GM21576 (cell line): ENCODE results near the gene SEC22B.
"Not testable (repeated sequence)": the region's sequence is repeated elsewhere in the genome, so short reads cannot be mapped to it uniquely, and the experiment has no call there.

Experiments
- ATAC-seq: cut with Tn5 transposase; IDR thresholded peaks from one replicate; pipeline ENCODE4 v1.9.1; 2021; ENCODE audit warnings: mild to moderate bottlenecking, moderate library complexity; ENCODE audit not compliant: unreplicated experiment

The SEC22B gene

DNA sequence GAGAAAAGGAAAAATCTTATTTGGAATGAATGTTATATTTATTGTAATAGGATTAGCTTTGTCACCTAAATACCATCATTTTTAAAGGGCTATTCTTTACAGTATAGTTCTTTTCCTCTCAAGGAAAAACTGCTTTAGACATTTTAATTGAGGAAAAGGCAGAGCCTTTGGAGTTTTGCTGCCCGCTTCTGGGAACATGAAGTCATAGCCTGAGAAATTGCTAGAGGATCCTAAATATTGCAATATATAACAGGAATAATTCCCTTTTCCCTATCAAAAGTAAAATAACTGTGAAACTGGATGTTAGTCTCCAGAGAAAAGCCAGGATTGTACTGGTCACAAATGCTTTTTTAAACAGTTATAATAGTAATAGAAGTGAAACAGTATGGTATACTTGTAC lies 30.5 kb downstream of the SEC22B start:
- not testable (repeated sequence) for ATAC-seq

DNA sequence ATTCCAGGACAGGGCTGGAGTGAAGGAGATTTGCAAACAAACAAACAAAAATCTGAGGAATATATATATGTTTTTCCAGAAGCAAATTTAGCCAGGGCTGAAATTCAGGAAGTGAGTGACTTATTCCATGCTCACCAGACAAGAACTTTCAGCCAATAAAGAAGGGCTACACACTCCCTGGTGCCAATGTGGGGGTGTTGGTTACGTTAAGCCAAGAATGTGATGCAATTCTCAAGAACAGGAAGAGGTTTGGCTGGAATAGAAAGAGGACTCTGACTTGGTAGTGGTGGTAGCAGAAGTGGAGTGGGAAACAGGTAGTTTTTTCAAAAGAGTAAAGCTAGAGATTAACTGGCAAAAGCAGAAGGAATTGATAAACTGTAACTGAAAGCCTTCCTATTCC lies 31.7 kb downstream of the SEC22B start:
- not testable (repeated sequence) for ATAC-seq

DNA sequence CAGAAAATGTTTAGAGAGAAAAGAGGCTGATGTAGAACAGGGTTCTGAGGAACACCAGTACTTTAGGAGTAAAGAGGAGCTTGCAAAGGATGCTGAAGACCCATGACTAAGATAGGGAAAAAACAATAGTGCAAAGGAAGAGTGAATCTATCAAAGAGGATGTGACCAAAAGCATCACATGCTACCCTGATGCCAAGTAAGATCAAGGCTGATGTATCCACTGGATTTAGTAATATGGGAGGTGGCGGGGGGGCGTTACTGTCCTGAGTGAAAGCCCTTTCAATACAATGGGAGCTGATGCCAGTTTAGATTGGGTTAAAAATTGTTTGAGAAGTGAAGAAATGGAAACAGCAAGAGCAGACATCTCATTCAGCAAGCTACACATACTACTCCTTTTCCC lies 32.2 kb downstream of the SEC22B start:
- ATAC-seq, result not testable (repeated sequence)

- not testable (repeated sequence) for ATAC-seq
Measured at GRCh38 chr1:120143334-120143733, 33.0 kb downstream of the SEC22B start.

GRCh38 chr1:120142512-120143263 lies 33.6 kb downstream of the SEC22B start:
- ATAC-seq, result peak; percentile 98

GRCh38 chr1:120141865-120142264 lies 34.5 kb downstream of the SEC22B start:
- not testable (repeated sequence) for ATAC-seq

DNA sequence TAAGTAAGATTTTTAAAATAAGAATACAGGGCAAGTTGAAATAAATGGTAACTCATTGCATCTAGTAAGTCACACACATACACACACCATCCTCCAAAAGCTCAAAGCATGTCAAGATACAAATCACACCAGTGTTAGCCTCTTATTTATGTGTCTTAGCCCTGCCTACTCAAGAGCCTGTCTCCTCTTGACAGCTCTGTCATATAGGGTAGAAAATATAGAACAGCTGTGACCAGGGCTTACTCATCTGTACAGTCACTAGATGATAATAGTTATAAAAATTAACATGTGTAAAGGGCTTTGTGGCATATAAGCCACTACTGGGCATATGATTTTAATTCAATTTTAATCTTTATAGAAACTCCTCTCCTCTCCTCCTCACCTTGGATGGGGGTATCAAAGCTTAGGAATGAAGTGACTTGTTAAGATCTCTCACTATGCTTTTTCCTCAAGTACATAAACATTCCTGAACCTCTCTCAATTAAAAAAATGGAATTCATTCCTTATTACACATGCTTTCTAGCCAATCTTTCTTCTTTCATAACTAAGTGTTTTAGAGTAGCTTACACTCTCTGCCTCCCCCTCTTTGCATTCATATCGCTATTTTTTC lies 35.6 kb downstream of the SEC22B start:
- ATAC-seq, result not testable (repeated sequence)

DNA sequence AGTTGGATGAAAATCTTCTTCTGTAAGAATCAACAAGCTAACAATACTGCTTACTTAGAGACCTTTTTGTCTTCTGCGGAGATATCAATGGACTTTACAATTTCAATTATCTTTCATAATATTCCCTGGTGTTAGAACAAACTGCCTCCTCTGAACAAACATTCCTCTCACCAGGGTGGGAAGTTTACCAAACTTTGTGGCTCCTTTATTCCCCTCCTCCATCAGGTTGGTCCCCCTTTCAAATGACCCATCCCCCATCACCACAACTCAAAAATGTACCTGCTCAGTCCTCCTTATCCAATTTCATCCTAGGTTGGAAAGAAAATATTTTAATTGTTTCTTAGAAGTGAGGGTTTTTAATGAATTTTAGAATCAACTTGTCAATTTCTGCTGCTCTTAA lies 40.2 kb downstream of the SEC22B start:
- ATAC-seq, result not testable (repeated sequence)

DNA sequence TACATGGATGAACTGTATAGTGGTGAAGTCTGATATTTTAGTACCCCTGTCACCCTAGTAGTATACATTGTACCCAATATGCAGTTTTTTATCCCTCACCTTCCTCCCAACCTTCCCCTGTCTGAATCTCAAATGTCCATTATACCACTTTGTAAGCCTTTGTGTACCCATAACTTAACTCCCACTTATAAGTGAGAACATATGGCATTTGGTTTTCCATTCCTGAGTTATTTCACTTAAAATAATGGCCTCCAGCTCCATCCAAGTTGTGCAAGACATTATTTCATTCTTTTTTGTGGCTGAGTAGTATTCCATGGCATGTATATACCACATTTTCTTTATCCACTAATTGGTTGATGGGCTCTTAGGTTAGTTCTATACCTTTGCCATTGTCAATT lies 42.4 kb downstream of the SEC22B start:
- not testable (repeated sequence) for ATAC-seq

GRCh38 chr1:120133228-120133927 lies 42.9 kb downstream of the SEC22B start:
- ATAC-seq, result no peak

DNA sequence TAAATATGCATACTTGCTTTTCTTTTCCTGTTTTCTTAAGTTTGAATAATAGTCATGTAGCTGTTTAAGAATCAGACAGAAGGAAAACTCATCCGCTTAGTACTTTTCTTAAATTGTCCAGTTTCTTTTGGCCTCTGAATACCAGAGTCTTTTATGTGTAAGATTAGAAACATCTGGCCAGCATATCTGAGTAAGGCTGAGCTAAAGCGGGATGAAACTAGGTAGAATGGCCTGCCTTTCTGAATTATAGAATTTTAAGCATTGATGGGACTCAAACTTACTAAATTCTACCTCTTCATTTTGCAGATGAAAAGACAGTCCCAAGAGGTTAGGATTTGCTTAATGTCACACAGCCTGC lies 43.9 kb downstream of the SEC22B start:
- ATAC-seq, result not testable (repeated sequence)

GRCh38 chr1:120131611-120132405 lies 44.5 kb downstream of the SEC22B start:
- peak; percentile 70 for ATAC-seq

GRCh38 chr1:120127921-120128320 lies 48.4 kb downstream of the SEC22B start:
- ATAC-seq, result not testable (repeated sequence)

- ATAC-seq, result not testable (repeated sequence)
Measured at GRCh38 chr1:120126216-120126615, 50.1 kb downstream of the SEC22B start.

DNA sequence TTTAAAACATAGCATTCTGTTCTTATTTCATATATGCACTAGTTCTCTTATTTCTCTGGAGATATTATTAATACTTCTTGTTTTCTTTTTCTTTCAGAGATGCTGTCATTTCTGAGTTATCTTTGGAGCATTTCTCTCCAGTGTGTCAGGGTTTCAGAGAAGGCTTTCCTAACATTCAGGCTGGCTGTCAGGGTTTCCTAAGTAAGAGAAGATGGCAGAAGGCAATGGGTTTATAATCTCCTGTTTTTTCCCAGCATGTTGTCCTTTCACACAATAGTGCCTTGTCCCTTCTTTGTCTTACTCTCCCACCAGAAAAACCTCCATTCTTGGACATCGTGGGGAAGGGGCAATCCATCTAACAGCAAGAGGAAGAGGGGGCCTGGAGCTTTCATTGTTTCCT lies 51.7 kb downstream of the SEC22B start:
- ATAC-seq, result not testable (repeated sequence)

GRCh38 chr1:120123813-120124510 lies 52.4 kb downstream of the SEC22B start:
- ATAC-seq, result peak; percentile 43

- ATAC-seq, result peak; percentile 83
Measured at GRCh38 chr1:120122262-120122893, 53.9 kb downstream of the SEC22B start.

- ATAC-seq, result not testable (repeated sequence)
Measured at GRCh38 chr1:120121830-120122229, 54.5 kb downstream of the SEC22B start.

- ATAC-seq, result not testable (repeated sequence)
Measured at GRCh38 chr1:120120525-120120924, 55.8 kb downstream of the SEC22B start.
